ENCODE measurements around the gene WNT1.
A peak's percentile ranks its signal among the peaks of the same experiment; 100 is the strongest.

WNT1 gene

DNA sequence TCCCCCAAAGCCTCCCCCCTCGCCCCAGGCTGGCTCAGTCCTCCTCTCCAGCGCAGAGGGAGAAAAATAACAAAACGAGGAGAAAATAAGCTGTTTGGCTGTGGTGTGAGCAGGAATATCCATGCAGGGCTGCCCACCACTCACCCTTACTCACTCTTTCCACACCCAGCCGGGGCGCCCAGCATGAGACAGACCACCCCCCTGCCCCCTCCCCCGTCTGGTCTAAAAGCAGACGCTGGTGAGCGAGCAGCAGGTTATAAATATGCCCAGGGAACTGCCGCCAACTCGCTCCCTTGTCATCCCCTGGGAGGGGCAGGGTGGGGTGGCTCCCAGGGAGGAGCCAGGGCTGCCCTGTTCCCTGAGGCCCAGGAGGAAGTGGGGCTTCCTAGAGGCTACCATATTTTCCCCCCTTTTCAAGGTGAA is 7.4 kb downstream of the WNT1 start:
- Histone ChIP-seq H3K4me3 (ENCODE audit: low read depth in 1 of 2, low read length in 1 of 2) (no peak overlapping the region), H3K36me3 (no peaks in the 10 kb centered on the region), H3K9me3 (no peaks in the 10 kb centered on the region), H3K27ac (no peak overlapping the region), H3K27me3 (peaks cover 100% of the 10 kb centered on the region), H3K4me1 (ENCODE audit: control insufficient read depth in 1 of 2, insufficient read depth in 1 of 2, low read depth in 1 of 2, low read length in 1 of 2) (peaks cover 12 to 14% of the 10 kb centered on the region in 2 experiments)
- TF ChIP-seq, protein P1, sequence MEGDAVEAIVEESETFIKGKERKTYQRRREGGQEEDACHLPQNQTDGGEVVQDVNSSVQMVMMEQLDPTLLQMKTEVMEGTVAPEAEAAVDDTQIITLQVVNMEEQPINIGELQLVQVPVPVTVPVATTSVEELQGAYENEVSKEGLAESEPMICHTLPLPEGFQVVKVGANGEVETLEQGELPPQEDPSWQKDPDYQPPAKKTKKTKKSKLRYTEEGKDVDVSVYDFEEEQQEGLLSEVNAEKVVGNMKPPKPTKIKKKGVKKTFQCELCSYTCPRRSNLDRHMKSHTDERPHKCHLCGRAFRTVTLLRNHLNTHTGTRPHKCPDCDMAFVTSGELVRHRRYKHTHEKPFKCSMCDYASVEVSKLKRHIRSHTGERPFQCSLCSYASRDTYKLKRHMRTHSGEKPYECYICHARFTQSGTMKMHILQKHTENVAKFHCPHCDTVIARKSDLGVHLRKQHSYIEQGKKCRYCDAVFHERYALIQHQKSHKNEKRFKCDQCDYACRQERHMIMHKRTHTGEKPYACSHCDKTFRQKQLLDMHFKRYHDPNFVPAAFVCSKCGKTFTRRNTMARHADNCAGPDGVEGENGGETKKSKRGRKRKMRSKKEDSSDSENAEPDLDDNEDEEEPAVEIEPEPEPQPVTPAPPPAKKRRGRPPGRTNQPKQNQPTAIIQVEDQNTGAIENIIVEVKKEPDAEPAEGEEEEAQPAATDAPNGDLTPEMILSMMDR (IDR thresholded peaks at IDR 0.05) = no peak

DNA sequence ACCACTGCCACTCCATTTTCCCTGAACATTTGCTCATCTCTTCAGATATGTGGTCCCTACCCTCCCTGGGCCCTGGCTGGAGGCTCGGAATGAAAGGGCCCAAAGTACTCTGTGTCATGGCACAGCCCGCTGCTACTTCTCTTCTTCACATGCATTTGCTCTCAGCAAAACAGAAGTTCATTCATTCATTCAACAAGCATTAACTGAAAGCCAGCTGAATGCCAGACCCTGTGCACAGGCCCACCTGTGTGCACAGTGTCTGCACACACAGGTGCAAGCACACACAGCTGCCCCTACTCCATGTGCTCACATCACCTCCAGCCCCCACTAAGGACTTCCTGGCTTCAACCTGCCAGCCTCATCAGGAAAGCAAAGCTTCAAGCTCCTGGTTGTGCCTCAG is 7.8 kb downstream of the WNT1 start:
- no peaks in the 10 kb centered on the region for H3K36me3 ChIP-seq
- H3K4me1 ChIP-seq (ENCODE audit: control insufficient read depth in 1 of 2, insufficient read depth in 1 of 2, low read depth in 1 of 2, low read length in 1 of 2) = peaks cover 11 to 14% of the 10 kb centered on the region in 2 experiments
- peaks cover 100% of the 10 kb centered on the region for H3K27me3 ChIP-seq

DNA sequence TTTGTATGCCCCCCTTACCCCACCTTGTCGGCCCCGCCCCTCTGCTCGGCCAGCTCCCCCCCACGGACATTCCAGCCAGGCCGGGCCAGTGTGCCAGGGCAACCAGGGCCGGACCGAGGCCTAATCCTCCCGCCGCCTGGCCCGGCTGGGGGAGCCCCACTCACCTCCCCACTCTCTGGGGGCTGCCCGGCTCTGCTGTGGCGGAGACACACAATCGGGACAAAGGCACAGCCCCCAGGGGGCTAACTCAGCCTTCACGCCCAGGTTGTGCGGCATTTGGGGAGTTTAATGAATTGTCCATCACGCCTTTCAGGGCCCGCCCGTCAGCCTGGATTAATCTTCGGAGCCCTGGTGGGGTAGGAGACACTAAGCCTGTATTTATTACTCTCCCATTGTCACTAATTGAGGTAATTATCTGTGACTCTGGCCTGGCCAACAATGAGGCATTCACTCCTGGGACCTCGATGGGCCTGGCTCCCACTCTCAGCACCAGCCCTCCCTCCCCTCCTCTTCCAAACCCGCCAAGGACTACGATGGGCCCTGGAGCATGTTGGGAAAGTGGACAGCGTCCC is 8.7 kb downstream of the WNT1 start:
- Histone ChIP-seq H3K4me1 (ENCODE audit: control insufficient read depth in 1 of 2, insufficient read depth in 1 of 2, low read depth in 1 of 2, low read length in 1 of 2) (peaks cover 3 to 7% of the 10 kb centered on the region in 2 experiments), H3K9me3 (no peaks in the 10 kb centered on the region), H3K4me3 (ENCODE audit: low read depth in 1 of 2, low read length in 1 of 2) (no peak overlapping the region), H3K27ac (no peak overlapping the region), H3K36me3 (no peaks in the 10 kb centered on the region), H3K27me3 (peaks cover 98% of the 10 kb centered on the region)
- TF ChIP-seq, protein P1 (IDR thresholded peaks at IDR 0.05) = no peak

More for the DNA sequence above, 7.8 kb downstream of the WNT1 start:
- Histone ChIP-seq H3K9me3 (no peaks in the 10 kb centered on the region), H3K27ac (no peak overlapping the region), H3K4me3 (ENCODE audit: low read depth in 1 of 2, low read length in 1 of 2) (no peak overlapping the region)
- TF ChIP-seq, protein P1 (IDR thresholded peaks at IDR 0.05) = no peak

DNA sequence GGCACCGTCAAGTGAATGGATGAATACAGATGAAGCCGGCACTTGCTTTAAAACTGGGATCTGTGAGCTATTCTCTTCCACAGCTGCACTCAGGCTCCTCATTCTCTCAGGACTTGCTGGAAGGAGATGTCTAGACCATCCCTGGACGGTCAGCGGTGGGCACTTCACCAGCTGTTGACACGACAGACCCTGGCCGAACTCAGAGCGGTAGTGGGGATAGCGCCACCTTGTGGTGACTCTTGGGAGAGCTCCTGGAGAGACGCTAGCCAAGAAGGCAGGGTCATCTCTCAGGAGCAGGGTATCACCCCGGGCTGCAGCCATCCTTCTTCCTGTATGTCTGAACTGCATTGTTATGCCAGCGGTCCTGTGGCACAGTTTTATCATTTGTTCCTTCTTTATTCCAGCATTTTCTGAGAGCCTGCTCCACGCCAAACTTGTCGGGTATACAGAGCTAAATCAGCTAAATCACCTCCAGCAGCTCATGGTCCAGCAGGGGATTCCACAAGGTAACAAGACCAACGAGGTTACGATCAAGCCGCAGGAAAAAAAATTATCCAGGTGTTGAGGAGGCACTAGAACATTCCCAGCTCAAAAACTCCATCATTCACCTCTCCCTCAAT is 10.0 kb downstream of the WNT1 start:
- Histone ChIP-seq H3K27ac (no peak overlapping the region), H3K4me1 (ENCODE audit: control insufficient read depth in 1 of 2, insufficient read depth in 1 of 2, low read depth in 1 of 2, low read length in 1 of 2) (peaks cover 3 to 7% of the 10 kb centered on the region in 2 experiments), H3K9me3 (no peaks in the 10 kb centered on the region), H3K36me3 (no peaks in the 10 kb centered on the region), H3K4me3 (ENCODE audit: low read depth in 1 of 2, low read length in 1 of 2) (no peak overlapping the region), H3K27me3 (peaks cover 97% of the 10 kb centered on the region)
- TF ChIP-seq, protein P1 (IDR thresholded peaks at IDR 0.05) = peak; percentile 87

DNA sequence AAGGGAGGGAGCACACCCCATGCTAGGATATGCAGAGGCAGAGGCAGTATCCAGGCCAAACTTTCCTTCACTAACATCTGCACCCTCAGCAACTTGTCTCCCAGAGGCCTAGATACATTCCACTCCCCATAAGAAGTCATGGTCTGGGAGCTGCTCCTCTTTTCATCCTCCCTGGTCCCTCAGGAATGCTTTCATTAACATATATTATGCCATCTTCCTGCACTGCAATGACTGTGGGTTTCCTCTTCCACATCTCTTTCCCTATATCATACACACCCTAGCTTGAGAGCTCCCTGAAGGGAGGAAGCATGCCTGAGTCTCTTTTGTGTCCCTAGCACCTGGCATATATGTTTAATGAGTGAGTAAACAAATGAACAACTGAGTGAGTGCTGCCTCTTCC is 12.4 kb downstream of the WNT1 start:
- TF ChIP-seq, protein P1 (IDR thresholded peaks at IDR 0.05) = no peak
- Histone ChIP-seq H3K27ac (no peak overlapping the region), H3K36me3 (no peaks in the 10 kb centered on the region), H3K9me3 (no peaks in the 10 kb centered on the region), H3K4me1 (ENCODE audit: control insufficient read depth in 1 of 2, insufficient read depth in 1 of 2, low read depth in 1 of 2, low read length in 1 of 2) (peaks cover 8 to 10% of the 10 kb centered on the region in 2 experiments), H3K27me3 (peaks cover 97% of the 10 kb centered on the region), H3K4me3 (ENCODE audit: low read depth in 1 of 2, low read length in 1 of 2) (no peak overlapping the region)

Data from neutrophil (primary cell).